ENCODE results near the gene PDZD7.

The PDZD7 gene

DNA sequence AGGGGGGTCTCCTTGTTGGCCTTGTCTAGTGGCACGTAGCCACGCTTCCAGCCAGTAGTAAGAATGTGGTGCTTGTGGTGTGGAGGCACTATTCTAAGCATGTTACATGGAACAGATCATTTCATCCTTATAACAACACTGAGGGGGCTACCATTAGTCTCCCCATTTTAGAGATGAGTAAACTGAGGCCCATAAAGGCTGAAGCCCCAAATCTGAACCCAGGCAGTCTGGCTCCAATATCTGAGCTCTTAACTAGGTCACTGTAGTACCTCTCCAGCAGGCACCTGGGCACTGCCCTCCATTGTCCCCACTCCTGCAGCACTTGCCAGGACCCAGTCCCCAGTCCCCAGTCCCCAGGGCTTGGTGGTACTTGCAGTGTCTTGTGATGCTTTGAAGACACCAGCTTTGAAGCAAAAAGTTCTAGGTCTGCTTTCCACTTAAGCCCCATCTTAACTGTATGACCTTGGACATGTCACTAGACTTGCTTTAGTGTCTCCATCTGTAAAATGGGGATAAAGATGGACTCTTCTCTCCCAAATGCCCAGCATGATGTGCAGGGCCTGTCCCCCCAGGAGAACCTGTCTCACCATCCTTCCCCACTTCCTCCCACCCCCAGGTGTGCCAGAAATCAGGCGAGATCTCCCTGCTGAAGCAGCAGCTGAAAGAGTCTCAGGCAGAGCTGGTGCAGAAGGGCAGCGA, 24.9 kb downstream of the PDZD7 start:
- H3K4me3 ChIP-seq (ENCODE audit: low read depth, low read length): no peak overlapping the region
- TF ChIP-seq CTCF (IDR thresholded peaks at IDR 0.05; ENCODE audit: insufficient read depth, low read depth, low read length, missing control alignments): no peak
- no peak for DNase-seq (ENCODE audit: low read depth)

DNA sequence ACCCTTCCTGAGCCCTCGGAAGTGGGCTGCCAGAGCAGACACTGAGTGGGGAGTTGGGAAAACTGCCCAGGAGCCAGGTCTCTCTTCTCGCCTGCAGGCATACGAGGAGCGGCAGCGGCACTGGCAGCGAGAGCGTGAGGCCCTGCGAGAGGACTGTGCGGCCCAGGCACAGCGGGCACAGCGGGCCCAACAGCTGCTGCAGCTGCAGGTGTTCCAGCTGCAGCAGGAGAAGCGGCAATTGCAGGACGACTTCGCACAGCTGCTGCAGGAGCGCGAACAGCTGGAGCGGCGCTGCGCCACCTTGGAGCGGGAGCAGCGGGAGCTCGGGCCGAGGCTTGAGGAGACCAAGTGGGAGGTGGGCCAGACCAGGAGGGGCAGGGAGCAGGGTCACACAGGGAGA, 25.6 kb downstream of the PDZD7 start:
- TF ChIP-seq CTCF (IDR thresholded peaks at IDR 0.05; ENCODE audit: insufficient read depth, low read depth, low read length, missing control alignments): no peak
- no peak for DNase-seq (ENCODE audit: low read depth)

GRCh38 chr10:101003639-101004206, 27.2 kb downstream of the PDZD7 start:
- H3K4me3 ChIP-seq (ENCODE audit: low read depth, low read length): no peak overlapping the region
- no peak for DNase-seq (ENCODE audit: low read depth)
- TF ChIP-seq CTCF (IDR thresholded peaks at IDR 0.05; ENCODE audit: insufficient read depth, low read depth, low read length, missing control alignments): no peak

More for the DNA sequence above, 25.6 kb downstream of the PDZD7 start:
- no peak overlapping the region for H3K4me3 ChIP-seq (ENCODE audit: low read depth, low read length)

DNA sequence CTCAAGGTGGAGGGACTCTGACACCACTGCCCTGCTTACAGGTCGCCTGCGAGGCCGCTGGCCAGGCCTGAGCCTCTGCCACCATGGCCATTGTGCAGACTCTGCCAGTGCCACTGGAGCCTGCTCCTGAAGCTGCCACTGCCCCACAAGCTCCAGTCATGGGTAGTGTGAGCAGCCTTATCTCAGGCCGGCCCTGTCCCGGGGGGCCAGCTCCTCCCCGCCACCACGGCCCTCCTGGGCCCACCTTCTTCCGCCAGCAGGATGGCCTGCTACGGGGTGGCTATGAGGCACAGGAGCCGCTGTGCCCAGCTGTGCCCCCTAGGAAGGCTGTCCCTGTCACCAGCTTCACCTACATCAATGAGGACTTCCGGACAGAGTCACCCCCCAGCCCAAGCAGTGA, 28.5 kb downstream of the PDZD7 start:
- H3K4me3 ChIP-seq (ENCODE audit: low read depth, low read length): no peak overlapping the region
- no peak for TF ChIP-seq CTCF (IDR thresholded peaks at IDR 0.05; ENCODE audit: insufficient read depth, low read depth, low read length, missing control alignments)
- no peak for DNase-seq (ENCODE audit: low read depth)

- TF ChIP-seq CTCF (IDR thresholded peaks at IDR 0.05; ENCODE audit: insufficient read depth, low read depth, low read length, missing control alignments): no peak
- no peak overlapping the region for H3K4me3 ChIP-seq (ENCODE audit: low read depth, low read length)
- no peak for DNase-seq (ENCODE audit: low read depth)
Measured at GRCh38 chr10:101001659-101002035, 29.3 kb downstream of the PDZD7 start.

DNA sequence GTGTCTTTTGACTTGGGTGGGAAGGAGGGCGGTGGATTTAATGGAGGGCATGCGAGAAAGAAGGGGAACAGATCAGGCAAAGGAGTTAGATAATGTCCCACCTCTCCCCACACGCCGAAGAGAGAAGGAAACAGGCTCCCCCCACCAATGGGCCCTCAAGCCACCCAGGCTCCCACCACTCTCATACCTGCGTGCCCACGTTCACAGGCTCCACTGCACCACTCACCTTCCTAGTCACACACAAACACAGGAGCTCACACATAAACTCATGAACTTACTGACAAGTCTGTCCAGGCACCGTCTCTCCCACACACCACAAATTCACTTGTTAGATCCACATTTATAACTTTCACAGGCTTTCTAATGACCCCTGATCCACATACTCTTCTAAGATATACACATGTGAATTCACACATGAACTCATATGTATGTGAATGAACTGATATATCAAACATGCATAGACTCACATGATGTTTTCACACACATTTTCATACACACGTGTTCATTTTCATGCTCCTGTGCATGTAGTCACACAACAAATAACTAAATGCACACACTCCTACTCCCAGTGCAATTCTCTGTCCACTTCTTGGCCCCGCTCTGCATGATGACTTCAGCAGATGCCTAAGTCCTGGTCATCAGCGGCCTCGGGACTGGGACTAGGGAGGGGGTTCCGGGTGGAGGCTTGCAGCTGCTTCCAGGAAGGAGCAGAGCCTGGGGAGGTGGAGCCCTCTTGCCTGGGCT, 29.8 kb downstream of the PDZD7 start:
- H3K4me3 ChIP-seq (ENCODE audit: low read depth, low read length): no peak overlapping the region
- DNase-seq (ENCODE audit: low read depth): no peak
- TF ChIP-seq CTCF (IDR thresholded peaks at IDR 0.05; ENCODE audit: insufficient read depth, low read depth, low read length, missing control alignments): no peak

Measured in GM12865 (cell line).